GM21737 (cell line): ENCODE results near the gene FAM120A.

Experiments used
- ATAC-seq: cut with Tn5 transposase; IDR thresholded peaks from one replicate; pipeline ENCODE4 v1.9.1; 2021; ENCODE audit warnings: mild to moderate bottlenecking, moderate library complexity; ENCODE audit not compliant: unreplicated experiment

The FAM120A gene

GRCh38 chr9:93470391-93470790 lies 18.9 kb downstream of the FAM120A start:
- no peak for ATAC-seq

- ATAC-seq = no peak
Measured at GRCh38 chr9:93471124-93471523, 19.6 kb downstream of the FAM120A start.

DNA sequence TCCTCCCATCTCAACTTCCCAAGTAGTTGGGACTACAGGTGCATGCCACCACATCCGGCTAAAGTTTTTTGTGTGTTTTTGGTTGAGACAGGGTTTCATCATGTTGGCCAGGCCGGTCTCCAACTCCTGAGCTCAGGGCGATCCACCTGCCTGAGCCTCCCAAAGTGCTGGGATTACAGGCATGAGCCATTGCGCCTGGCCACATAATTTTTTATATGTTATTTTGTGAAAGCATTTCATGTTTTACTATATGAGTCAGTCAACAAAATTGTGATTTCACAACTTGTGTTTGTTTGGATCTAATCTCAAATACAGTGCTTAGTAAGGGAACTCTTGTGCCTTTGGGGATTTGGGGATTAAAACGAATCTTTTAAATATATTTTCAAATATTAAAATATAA lies 21.9 kb downstream of the FAM120A start:
- no peak for ATAC-seq

DNA sequence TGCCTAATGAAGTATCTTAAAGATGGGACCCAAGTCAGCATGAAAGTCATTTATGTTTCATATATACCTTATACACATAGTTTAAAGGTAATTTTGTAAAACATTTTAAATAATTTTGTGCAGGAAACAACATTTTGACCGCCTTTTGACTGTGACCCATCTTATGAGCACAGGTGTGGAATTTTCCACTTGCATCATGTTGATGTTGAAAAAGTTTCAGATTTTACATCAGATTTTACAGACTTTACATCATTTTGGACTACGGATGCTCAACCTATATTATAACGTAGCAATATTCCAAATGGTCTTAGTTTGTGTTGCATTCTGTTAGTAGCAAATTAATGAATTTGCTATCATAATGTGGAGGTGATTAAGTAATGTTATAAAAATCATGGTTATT lies 23.6 kb downstream of the FAM120A start:
- ATAC-seq = no peak

- no peak for ATAC-seq
Measured at GRCh38 chr9:93475856-93476255, 24.4 kb downstream of the FAM120A start.

- ATAC-seq = no peak
Measured at GRCh38 chr9:93476924-93477323, 25.4 kb downstream of the FAM120A start.

- ATAC-seq = no peak
Measured at GRCh38 chr9:93477397-93477796, 25.9 kb downstream of the FAM120A start.

DNA sequence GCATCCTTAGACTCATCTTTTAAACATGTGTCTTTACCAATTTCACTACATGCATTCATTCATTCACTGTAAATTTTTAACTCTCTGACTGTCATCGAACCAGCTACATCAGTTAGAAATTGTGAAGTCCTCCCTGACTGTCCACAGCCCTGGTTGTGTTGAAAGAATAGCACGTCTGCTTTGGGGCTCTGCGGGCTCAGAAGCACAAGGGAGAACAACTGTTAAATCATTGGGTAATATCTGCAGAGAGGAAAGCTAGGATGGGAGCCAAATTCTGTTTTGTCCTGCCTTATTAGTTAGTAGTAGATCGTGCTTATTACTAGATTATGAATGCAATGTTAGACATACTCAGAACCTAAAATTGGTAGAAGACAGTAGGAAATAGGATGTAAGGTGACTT lies 28.2 kb downstream of the FAM120A start:
- ATAC-seq = no peak

GRCh38 chr9:93480262-93480661 lies 28.8 kb downstream of the FAM120A start:
- no peak for ATAC-seq

- ATAC-seq = no peak
Measured at GRCh38 chr9:93480728-93481324, 29.3 kb downstream of the FAM120A start.

DNA sequence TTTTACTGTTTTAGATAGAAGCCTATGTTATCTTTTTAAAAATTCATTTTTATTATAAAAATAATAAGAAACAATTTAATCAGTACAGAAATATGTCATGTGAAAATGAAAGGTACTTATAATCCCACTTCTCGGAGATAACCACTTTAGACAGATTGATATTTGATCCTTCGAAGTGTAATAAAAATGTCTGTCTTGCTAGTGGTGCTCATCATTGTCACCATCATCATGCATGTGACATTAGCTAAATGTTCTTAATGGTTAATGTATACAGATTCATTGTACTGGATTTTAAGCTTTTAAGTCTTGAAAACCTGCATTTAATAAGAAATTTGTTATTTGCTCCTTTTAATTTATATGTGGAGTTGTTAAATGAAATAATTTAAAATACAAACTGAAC lies 32.0 kb downstream of the FAM120A start:
- ATAC-seq = no peak

DNA sequence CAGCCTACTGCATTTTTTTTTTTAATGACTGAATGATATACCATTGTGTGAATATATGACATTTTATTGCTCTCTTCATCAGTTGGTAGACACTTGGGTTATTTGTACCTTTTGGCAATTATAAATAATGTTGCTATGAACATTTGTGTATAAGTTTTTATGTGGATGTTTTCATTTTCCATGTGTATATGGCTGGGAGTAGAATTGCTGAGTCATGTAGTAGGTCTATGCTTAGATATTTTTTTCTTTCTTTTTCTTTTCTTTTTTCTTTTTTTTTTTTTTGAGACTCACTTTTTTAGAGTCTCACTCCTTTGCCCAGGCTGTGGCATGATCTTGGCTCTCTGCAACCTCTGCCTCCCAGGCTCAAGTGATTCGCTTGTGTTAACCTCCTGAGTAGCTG lies 34.8 kb downstream of the FAM120A start:
- ATAC-seq = no peak

GRCh38 chr9:93488244-93488643 lies 36.8 kb downstream of the FAM120A start:
- ATAC-seq = no peak

DNA sequence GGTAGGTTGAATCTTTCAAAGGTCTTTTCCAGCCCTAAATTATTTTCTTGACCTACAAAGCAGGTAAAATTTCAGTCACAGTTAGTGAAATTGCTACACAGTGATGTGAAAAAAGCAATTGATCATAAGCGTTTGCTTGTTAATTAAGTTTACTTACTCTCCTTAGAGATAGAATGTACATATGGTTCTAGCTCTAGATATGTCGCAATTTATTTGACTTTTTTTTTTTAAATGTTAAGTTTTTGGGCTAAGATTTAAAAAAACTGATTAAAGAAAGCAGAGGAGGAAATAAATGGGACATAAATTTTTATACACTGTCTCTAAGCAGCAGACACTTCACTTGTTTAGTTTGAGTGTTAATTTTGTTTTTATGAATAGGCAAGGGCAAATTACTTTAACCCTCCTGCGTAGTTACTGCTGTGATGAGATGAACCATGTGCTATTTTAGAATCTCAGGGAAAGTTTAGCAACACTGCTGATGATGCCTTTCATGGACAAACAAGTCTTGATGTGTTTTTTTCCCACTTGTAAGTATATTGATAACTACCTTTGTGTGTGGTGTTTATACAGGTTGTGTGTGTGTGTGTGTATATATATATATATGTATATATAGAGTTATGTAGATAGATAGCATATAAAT lies 40.2 kb downstream of the FAM120A start:
- no peak for ATAC-seq

DNA sequence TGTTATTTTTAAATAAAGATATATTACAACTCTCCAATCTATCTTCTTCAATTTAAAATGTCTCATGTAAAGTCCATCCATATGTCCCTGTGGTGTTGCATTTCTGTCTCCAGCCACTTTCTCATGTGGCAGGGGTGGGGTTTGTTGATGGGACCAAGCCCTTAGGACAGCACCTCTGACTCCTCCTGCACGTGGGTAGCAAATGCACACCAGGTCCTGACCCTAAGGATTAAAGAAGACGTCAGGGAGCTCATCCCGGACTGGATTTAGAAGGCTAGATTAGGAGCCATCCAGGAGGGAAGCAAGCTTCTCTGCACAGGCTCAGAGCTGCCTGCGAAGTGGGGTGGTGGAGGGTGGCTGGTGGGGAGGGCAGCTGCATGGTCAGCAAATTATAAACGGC lies 40.8 kb downstream of the FAM120A start:
- ATAC-seq = no peak

DNA sequence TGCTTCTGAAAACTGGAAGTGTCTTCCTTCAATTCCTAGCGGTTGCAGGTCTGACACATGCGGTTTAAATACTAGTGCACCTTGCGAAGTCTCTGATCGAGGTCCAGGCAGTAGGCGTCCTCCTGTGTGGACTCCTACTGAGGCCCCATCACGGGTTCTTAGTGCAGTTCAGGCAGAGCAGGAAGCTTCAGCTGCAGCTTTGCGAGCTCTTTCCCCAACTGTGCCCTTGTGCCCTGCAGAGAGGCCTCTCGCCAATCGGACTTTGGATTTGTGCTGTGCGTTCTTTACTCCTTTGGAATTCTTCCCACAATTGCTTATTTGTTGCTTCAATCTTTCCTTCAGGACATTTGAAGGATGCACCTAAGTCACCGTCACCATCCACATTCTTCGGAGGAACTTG lies 42.5 kb downstream of the FAM120A start:
- no peak for ATAC-seq

DNA sequence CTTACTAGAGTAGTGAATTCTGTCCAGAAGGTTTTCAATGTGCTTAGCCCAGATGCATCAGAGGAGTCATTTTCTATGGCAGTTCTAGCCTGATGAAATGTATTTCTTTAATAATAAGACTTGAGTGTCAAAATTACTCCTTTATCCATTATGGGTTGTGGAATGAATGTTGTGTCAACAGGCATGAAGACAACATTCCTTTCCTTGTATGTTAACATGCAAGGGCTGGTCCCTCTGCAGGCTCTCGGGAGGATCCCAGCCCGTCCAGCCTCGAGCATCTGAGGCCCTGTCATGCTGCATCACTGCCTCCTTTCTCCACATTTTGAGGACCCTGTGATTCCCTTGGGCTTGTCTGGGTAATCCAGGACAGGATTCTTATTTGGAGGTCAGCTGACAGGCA lies 44.8 kb downstream of the FAM120A start:
- ATAC-seq = no peak

GRCh38 chr9:93500571-93501298 lies 49.2 kb downstream of the FAM120A start:
- ATAC-seq = no peak

GRCh38 chr9:93501406-93501805 lies 49.9 kb downstream of the FAM120A start:
- ATAC-seq = no peak

GRCh38 chr9:93503381-93503780 lies 51.9 kb downstream of the FAM120A start:
- no peak for ATAC-seq

DNA sequence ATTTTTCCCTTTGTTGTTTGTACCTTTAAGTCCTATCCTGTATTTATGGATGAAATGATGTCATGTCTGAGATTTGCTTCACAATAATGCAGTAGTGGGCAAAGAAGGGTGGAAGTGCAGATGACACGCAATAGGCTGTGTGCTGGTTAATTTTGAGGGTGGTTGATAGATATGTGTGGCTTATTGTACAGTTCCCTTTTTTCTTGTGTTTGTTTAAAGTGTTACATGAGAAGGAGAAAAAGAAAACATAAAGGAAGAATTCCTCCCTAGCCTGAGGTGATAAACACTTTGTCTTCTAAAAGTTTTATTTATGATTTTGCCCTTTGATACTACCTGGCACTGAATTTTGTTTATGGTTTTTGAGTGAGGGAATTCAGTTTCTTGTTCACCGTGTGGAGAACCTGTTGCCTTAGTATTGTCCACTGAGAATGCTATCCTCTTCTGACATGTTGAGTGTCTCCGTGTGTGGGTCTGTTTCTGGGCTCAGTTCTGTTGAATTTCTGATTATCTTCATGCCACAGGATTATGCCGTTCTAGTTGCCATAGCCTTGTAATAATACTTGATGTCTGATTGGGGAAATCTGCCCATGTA lies 54.2 kb downstream of the FAM120A start:
- no peak for ATAC-seq

GRCh38 chr9:93507768-93508167 lies 56.3 kb downstream of the FAM120A start:
- no peak for ATAC-seq
